PC-3 (cell line): ENCODE data around the gene SIPA1L3. TPM values are rescaled to one million over a fixed set of nuclear protein-coding genes. Genes with fewer than 3 reads are reported as not detected.

Experiments used
- ATAC-seq: fragments of 200-7000 bp; cut with Tn5 transposase; 2 replicates; pipeline ENCODE4 v1.9.1; 2020; ENCODE audit warnings: mild to moderate bottlenecking, moderate library complexity
- BruUV-seq: library from RNA; stranded (reverse); fragments of 400-500 nt; replicated peaks from 2 replicates; lab custom pipeline; 2021; lab: Mats Ljungman, UMichigan
- CTCF ChIA-PET: fragments of 300-600 bp; sonication (Branson Sonifier 250); formaldehyde crosslinking; loops from one replicate; lab custom pipeline; 2022; ENCODE audit warnings: antibody characterized with exemption; lab: Charles Lee
- POLR2A ChIA-PET: fragments of 300-600 bp; sonication (Branson Sonifier 250); formaldehyde crosslinking; loops from one replicate; lab custom pipeline; 2022; ENCODE audit warnings: antibody characterized with exemption; ENCODE audit not compliant: unreplicated experiment; lab: Charles Lee
- DNase-seq: peaks from one replicate; pipeline ENCODE4 v3.0.0-alpha.2; 2015
- H2AFZ ChIP-seq: fragments of 300-600 bp; sonication (generic); 2 replicates; pipeline ENCODE4 v1.6.0; 2016; ENCODE audit warnings: antibody characterized with exemption, low read length
- H3F3A ChIP-seq: fragments of 300-600 bp; sonication (generic); one replicate; pipeline ENCODE4 v1.6.0; 2017; ENCODE audit warnings: antibody characterized with exemption, low read length, control low read depth, mild to moderate bottlenecking; ENCODE audit not compliant: unreplicated experiment
- H3K27ac ChIP-seq: fragments of 300-600 bp; sonication (generic); 2 replicates; pipeline ENCODE4 v1.5.1; 2016; ENCODE audit warnings: mild to moderate bottlenecking, low read length
- H3K27me3 ChIP-seq: fragments of 300-600 bp; sonication (generic); 2 replicates; pipeline ENCODE4 v1.6.1; 2016; ENCODE audit warnings: low read length, mixed read lengths
- H3K36me3 ChIP-seq: fragments of 300-600 bp; sonication (generic); 2 replicates; pipeline ENCODE4 v1.6.1; 2016; ENCODE audit warnings: low read depth, mixed run types, low read length, mixed read lengths
- H3K4me1 ChIP-seq: fragments of 300-600 bp; sonication (generic); 2 replicates; pipeline ENCODE4 v1.5.1; 2016; ENCODE audit warnings: low read length; ENCODE audit not compliant: insufficient read depth
- H3K4me2 ChIP-seq: fragments of 300-600 bp; sonication (generic); 2 replicates; pipeline ENCODE4 v1.6.0; 2016; ENCODE audit warnings: low read length
- H3K4me3 ChIP-seq: fragments of 300-600 bp; sonication (generic); 2 replicates; pipeline ENCODE4 v1.5.1; 2016; ENCODE audit warnings: mild to moderate bottlenecking, low read length, mixed read lengths
- H3K79me2 ChIP-seq: fragments of 300-600 bp; sonication (generic); 2 replicates; pipeline ENCODE4 v1.6.1; 2017; ENCODE audit warnings: low read length, mixed read lengths
- H3K9ac ChIP-seq: fragments of 300-600 bp; sonication (generic); 2 replicates; pipeline ENCODE4 v1.6.0; 2016; ENCODE audit warnings: mild to moderate bottlenecking, low read length
- H3K9me2 ChIP-seq: fragments of 300-600 bp; sonication (generic); replicated peaks from 2 replicates; pipeline ENCODE4 v1.6.1; 2016; ENCODE audit warnings: mixed run types, low read length, mixed read lengths
- H3K9me3 ChIP-seq: fragments of 300-600 bp; sonication (generic); 2 replicates; pipeline ENCODE4 v1.6.1; 2016; ENCODE audit warnings: low read length, mixed read lengths
- H4K20me1 ChIP-seq: fragments of 300-600 bp; sonication (generic); 2 replicates; pipeline ENCODE4 v1.6.1; 2016; ENCODE audit warnings: low read length, mixed read lengths
- CTCF ChIP-seq: fragments of 300-600 bp; sonication (generic); conservative IDR thresholded peaks from 2 replicates; pipeline ENCODE4 v1.5.1; 2017; ENCODE audit warnings: antibody characterized with exemption, low read depth, mild to moderate bottlenecking, low read length
- EZH2 ChIP-seq: fragments of 300-600 bp; sonication (generic); IDR thresholded peaks from one replicate; pipeline ENCODE4 v1.6.1; 2017; ENCODE audit warnings: antibody characterized with exemption, mild to moderate bottlenecking, low read length; ENCODE audit not compliant: unreplicated experiment
- EZH2phosphoT487 ChIP-seq: fragments of 300-600 bp; sonication (generic); IDR thresholded peaks from 2 replicates; pipeline ENCODE4 v1.6.1; 2018; ENCODE audit warnings: mild to moderate bottlenecking, antibody characterized with exemption, low read length, borderline replicate concordance
- intact Hi-C: fragments of 100-400 bp; cut with micrococcal nuclease; formaldehyde crosslinking; loops from 2 replicates; pipeline ENCODE4 v1.9.0; 2023
- total RNA-seq: library from RNA; depleted of rRNA; stranded (reverse); fragments of >200 nt; gene quantifications from 2 replicates; pipeline ENCODE4 v1.2.3, GENCODE V29; 2014

Gene SIPA1L3
- total RNA-seq, 1 experiment from 2014 or later: 38.7 TPM

DNA sequence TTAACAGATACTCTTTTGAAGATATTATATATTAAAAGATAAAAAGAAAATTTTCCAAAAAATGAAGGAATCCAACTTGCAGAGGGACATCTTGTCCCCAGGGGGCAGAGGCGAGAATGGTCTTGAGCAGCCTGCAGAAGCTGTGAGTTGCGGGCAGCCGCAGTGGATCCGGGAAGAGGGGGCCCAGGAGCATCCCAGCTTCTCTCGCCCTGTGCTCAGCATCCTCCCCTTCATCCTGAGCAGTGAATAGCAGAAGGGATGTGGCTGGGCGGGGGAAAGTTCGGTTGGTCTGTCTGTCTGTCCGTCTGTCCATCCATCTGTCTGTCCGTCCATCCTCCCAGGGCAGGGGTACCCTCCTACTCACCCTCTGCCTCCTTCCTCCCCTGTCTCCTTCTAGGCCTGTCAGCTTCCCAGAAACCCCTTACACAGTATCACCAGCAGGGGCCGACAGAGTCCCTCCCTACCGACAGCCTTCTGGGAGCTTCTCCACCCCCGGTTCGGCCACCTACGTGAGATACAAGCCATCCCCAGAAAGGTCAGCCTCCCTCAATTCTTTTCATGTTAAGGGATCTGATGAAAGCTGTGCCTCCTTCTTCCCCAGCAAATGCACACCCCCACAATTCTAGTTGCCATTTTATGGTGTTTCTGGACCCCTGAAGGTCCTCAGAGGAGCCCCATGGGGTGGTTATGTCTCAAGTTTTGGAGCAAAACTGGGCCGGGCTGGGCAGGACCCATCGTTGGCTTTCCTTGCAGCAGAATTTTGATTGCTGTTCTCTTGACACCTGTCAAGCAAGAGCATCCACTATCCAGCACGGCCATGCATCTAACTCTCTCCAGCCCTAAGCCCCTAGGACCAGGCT lies 235.4 kb downstream of the SIPA1L3 start:
- POLR2A ChIA-PET: no interaction called here
- H3K9ac ChIP-seq: no peak overlapping the region
- no peak overlapping the region for H3K27ac ChIP-seq
- CTCF ChIA-PET: interaction anchor here (0.5 to 0.7 kb wide), 3 partner anchors 83 to 139 kb away, joined by 3 to 5 read pairs (median 4); no protein-coding TSS in a partner anchor
- no peak overlapping the region for H2AFZ ChIP-seq
- H3K9me3 ChIP-seq: no peaks in the 10 kb centered on the region
- no peaks in the 10 kb centered on the region for H3F3A ChIP-seq
- H3K27me3 ChIP-seq: no peaks in the 10 kb centered on the region
- intact Hi-C loops: no loop called here
- ATAC-seq (peak; percentile 67; the same call in 1 of the 2 replicates), DNase-seq (peak; percentile 31)
- no peaks in the 10 kb centered on the region for H3K79me2 ChIP-seq
- H4K20me1 ChIP-seq: no peaks in the 10 kb centered on the region
- H3K4me1 ChIP-seq: no peaks in the 10 kb centered on the region
- BruUV-seq: no TSS peak
- no peak overlapping the region for H3K4me2 ChIP-seq
- TF ChIP-seq EZH2phosphoT487 (no peak), CTCF (peak; percentile 56)
- H3K4me3 ChIP-seq: no peak overlapping the region
- H3K36me3 ChIP-seq: peaks cover 4% of the 10 kb centered on the region
- H3K9me2 ChIP-seq: no peaks in the 10 kb centered on the region

GRCh38 chr19:38143847-38144246 lies 236.8 kb downstream of the SIPA1L3 start:
- no peak overlapping the region for H3K4me2 ChIP-seq
- intact Hi-C loops: no loop called here
- no peaks in the 10 kb centered on the region for H3K4me1 ChIP-seq
- H3K9me3 ChIP-seq: no peaks in the 10 kb centered on the region
- H3K27me3 ChIP-seq: no peaks in the 10 kb centered on the region
- no peak for ATAC-seq
- TF ChIP-seq EZH2phosphoT487: no peak
- no peak for TF ChIP-seq EZH2
- TF ChIP-seq CTCF: peak; percentile 38; the same call in 1 of the 2 replicates
- no peak overlapping the region for H3K9ac ChIP-seq
- H3K27ac ChIP-seq: no peak overlapping the region
- DNase-seq: no peak
- H3K4me3 ChIP-seq: no peak overlapping the region
- no peak overlapping the region for H2AFZ ChIP-seq
- BruUV-seq: no TSS peak
- ChIA-PET CTCF (interaction anchor here (0.6 kb wide), 1 partner anchor 242 kb away, joined by 3 read pairs; no protein-coding TSS in a partner anchor), POLR2A (no interaction called here)
- no peaks in the 10 kb centered on the region for H3K9me2 ChIP-seq
- H4K20me1 ChIP-seq: no peaks in the 10 kb centered on the region
- H3K79me2 ChIP-seq: no peaks in the 10 kb centered on the region
- H3K36me3 ChIP-seq: peaks cover 10% of the 10 kb centered on the region
- H3F3A ChIP-seq: no peaks in the 10 kb centered on the region

- Histone ChIP-seq H3K9me3 (no peaks in the 10 kb centered on the region), H3K79me2 (no peaks in the 10 kb centered on the region), H3K4me1 (no peaks in the 10 kb centered on the region), H3K9me2 (no peaks in the 10 kb centered on the region), H4K20me1 (no peaks in the 10 kb centered on the region), H3K27ac (no peak overlapping the region), H3F3A (no peaks in the 10 kb centered on the region), H2AFZ (no peak overlapping the region), H3K36me3 (peaks cover 11% of the 10 kb centered on the region), H3K4me2 (no peak overlapping the region), H3K9ac (no peak overlapping the region), H3K4me3 (no peak overlapping the region), H3K27me3 (no peaks in the 10 kb centered on the region)
- intact Hi-C loops: no loop called here
- no peak for TF ChIP-seq EZH2phosphoT487
- TF ChIP-seq CTCF: no peak
- TF ChIP-seq EZH2: no peak
- DNase-seq (no peak), ATAC-seq (no peak)
- ChIA-PET POLR2A (no interaction called here), CTCF (no interaction called here)
- BruUV-seq: no TSS peak
These were observed 237.7 kb downstream of the SIPA1L3 start for GRCh38 chr19:38144667-38145066.
